GM12891 (cell line): ENCODE measurements around the gene OR1D5. TPM values are rescaled to one million over a fixed set of nuclear protein-coding genes. Genes with fewer than 3 reads are reported as not detected.
"Not testable (repeated sequence)": the region's sequence is repeated elsewhere in the genome, so short reads cannot be mapped to it uniquely, and the experiment has no call there.

Experiments used
- DNase-seq: peaks from one replicate; pipeline ENCODE4 v3.0.0; 2011; ENCODE audit warnings: low spot score; ENCODE audit not compliant: insufficient read length
- FAIRE-seq: peaks from 2 replicates; lab custom pipeline; 2011; peaks lifted over from hg19 to GRCh38; lab: Jason Lieb, UNC
- PAX5 ChIP-seq: IDR thresholded peaks from 2 replicates; pipeline ENCODE4 v1.6.1; 2011; ENCODE audit warnings: low read length, moderate library complexity, mild to moderate bottlenecking; ENCODE audit not compliant: insufficient read depth, severe bottlenecking
- POLR2A ChIP-seq: IDR thresholded peaks from 2 replicates; pipeline ENCODE4 v1.6.1; 2011; ENCODE audit warnings: low read depth, low read length, control low read depth
- POLR2AphosphoS5 ChIP-seq: IDR thresholded peaks from 2 replicates; pipeline ENCODE4 v1.6.1; 2011; ENCODE audit warnings: low read depth, low read length, control low read depth
- POU2F2 ChIP-seq: IDR thresholded peaks from 2 replicates; pipeline ENCODE4 v1.6.1; 2011; ENCODE audit warnings: low read depth, mild to moderate bottlenecking, control low read depth, low read length, moderate library complexity
- SPI1 ChIP-seq: IDR thresholded peaks from 2 replicates; pipeline ENCODE4 v1.6.1; 2011; ENCODE audit warnings: low read depth, low read length, control low read depth
- TAF1 ChIP-seq: IDR thresholded peaks from 2 replicates; pipeline ENCODE4 v1.6.1; 2011; ENCODE audit warnings: low read depth, low read length, control low read depth
- polyA plus RNA-seq: library from polyadenylated mRNA; unstranded; fragments of >200 nt; gene quantifications from one replicate; pipeline ENCODE4 v1.2.1, GENCODE V29; 2012; ENCODE audit warnings: low read depth, missing spikeins, inconsistent platforms; ENCODE audit not compliant: missing spikeins

Gene OR1D5, protein sequence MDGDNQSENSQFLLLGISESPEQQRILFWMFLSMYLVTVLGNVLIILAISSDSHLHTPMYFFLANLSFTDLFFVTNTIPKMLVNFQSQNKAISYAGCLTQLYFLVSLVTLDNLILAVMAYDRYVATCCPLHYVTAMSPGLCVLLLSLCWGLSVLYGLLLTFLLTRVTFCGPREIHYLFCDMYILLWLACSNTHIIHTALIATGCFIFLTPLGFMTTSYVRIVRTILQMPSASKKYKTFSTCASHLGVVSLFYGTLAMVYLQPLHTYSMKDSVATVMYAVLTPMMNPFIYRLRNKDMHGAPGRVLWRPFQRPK
- not detected for polyA plus RNA-seq

DNA sequence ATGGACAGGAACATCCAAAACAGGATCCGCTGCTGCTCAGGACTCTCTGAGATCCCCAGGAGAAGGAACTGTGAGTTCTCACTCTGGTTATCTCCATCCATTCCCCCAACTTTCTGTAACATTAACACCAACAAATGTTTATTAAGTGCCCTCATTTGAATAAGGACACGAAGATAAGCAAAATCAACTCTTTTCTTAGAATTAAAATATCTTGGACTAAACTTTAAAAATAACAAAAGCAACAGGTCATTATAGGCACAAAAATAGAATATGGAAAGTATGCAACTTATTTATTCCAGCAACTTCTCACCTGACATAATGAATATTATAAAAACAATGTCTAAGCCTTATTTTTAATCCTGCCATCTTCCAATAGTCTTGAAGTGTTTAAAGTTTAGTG lies at the start of gene OR1D5:
OR1D5 (minus strand) TSS at position 101 of the 400 bp plus-strand sequence; CDS start at position 101, 0 bp downstream.
- not testable (repeated sequence) for FAIRE-seq, DNase-seq

DNA sequence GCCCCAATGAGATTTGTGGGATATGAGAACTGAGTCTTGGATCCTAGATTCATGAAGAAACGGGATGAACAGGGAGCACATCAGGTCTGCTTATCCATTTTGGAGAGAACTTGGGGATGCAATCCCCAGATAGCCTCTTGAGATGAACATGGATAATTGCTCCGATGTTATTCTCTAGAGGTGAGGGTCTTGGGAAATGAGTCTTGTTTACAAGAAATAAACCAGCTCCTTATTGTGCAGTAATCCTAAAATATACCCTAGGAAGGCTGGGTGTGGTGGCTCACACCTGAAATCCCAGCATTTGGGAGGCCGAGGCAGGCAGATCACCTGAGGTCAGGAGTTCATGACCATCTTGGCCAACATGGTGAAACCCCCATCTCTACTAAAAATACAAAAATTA lies 40.9 kb upstream of the OR1D5 start, which contains the start of gene OR1D2:
OR1D2 (minus strand) TSS at position 101 of the 400 bp plus-strand sequence. CDS start 11,426 bp downstream, outside the sequence.
- FAIRE-seq (no peak), DNase-seq (no peak)
- TF ChIP-seq POLR2A (no peak), PAX5 (no peak), POLR2AphosphoS5 (no peak), TAF1 (no peak), SPI1 (no peak), POU2F2 (no peak)

DNA sequence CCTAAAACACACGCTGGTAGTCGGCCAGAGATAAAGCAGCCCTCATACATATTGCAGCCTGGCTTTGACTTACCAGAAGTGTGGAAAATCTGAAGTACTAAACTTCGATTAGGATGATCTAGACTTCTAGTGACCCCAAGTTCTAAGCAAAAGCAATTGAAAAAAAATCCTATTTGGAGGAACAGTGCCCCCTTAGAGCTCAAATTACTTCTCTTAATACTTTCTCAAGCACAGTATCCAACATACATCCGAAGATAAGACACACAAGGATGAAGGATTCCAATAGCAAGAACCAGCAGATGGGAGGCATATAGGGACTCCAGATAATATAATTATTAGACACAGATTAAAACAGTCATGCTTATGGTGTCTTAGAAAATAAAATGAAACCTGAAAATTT lies 10.4 kb upstream of the OR1D5 start:
- not testable (repeated sequence) for DNase-seq, FAIRE-seq

DNA sequence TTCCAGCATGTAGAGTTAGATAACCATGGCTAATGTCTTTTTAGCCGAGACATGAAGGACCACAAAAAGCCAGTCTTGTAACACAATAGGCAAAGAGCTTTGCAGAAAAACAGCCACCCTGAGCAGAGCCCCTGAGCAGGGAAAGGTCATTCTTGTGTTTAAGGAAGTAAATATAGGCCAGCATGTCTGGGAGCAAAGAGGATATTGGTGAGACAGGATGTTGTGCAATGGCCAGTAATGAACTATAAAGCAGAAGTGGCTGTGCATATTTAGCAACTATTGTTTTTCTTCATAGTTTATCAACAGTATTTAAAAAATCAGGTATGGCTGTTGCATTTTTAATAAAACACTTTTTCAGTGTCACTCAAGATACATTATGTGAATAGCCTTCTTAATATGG lies 1.8 kb upstream of the OR1D5 start:
- DNase-seq, result not testable (repeated sequence)
- peak; percentile 16 for FAIRE-seq

DNA sequence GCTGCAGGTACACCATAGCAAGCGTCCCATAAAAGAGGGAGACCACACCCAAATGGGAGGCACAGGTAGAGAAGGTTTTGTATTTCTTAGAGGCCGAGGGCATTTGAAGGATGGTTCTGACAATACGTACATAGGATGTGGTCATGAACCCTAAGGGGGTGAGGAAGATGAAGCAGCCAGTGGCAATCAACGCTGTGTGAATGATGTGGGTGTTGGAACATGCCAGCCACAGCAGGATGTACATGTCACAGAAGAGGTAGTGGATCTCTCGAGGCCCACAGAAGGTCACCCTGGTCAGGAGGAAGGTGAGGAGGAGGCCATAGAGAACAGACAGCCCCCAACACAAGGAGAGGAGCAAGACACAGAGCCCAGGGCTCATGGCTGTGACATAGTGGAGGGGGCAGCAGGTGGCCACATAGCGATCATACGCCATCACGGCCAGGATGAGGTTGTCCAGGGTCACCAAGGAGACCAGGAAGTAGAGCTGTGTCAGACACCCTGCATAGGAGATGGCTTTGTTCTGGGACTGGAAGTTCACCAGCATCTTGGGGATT lies 506 bp downstream of the OR1D5 start:
- DNase-seq, result not testable (repeated sequence)
- peak; percentile 16 for FAIRE-seq

DNA sequence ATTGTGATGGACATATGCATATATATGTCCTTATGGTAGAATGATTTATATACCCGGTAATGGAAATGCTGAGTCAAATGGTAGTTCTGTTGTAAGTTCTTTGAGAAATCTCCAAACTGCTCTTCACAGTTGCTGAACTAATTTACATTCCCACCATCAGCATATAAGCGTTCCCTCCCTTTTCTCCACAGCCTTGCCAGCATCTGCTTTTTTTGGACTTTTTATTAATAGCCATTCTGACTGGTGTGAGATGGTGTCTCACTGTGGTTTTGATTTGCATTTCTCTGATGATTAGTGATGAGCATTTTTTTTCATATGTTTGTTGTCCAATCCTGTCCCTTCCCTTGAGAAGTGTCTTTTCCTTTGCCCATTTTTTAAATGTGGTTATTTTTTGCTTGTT lies 8.5 kb downstream of the OR1D5 start:
- not testable (repeated sequence) for DNase-seq, FAIRE-seq

DNA sequence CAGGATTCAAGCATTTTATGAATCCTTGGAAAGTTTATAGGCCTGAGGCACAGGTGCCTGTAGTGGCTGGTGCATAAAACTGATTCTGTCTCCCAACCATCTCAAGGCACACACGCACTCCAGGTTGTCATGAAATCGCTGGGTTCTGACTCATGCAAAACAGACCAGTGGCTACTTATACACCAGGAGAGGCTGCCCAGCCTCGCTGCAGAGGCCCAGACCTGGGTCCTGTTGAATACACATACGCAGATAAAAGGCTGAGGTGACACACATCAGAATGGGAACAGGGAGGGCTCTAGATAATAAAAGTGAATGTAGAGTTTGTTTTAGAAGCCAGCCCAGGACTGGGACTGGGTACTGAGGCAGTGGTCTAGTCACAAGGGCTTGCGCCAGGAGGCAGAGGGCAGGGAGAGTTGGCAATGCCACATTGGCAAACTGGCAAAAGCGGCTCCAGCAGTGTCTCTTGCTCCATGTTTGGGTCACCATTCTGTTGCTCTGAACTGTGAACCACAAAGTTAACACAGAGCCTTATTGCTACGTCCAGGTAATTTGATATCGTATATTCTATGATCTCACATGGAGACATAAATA lies 13.6 kb downstream of the OR1D5 start:
- DNase-seq (no peak), FAIRE-seq (no peak)
- no peak for TF ChIP-seq POU2F2

DNA sequence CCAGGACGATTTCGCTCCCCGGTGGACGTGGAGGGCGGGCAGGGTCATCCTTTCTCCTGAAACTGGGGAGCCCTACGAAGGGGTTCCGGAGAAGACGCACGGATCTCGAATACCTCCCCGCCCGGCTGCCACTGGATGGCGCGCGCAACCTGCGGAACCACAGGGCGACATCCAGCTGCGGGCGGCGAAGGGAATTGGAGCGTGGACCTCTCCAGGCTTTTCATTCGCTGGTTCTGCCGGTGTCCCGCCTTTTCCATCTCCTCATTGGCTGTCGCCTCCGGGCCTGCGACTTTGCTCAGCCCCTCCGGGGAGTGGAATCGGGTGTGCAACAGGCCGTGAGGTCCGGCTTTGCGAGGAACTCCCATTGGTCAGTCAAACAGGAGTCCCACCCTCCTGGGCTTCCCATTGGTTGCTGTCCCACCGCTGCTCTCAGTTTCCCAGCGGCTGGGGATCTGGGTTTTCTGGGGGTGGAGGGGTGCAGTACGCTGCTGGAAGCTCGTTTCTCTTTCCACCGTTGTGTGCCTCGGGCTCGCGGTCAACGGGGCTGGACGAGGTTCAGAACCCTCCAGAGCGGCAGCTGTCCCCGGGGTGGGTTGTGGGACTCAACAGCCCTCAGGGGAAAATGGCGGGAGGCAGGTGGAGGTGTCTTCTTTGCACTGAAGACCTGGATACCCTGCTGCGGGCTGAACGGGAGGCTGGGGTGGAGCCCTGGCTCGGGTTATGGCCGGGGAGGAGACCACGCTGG lies 14.5 kb downstream of the OR1D5 start:
- TF ChIP-seq PAX5 (peak; percentile 78), POLR2A (no peak)
- DNase-seq (peak; percentile 80), FAIRE-seq (peak; percentile 86)

DNA sequence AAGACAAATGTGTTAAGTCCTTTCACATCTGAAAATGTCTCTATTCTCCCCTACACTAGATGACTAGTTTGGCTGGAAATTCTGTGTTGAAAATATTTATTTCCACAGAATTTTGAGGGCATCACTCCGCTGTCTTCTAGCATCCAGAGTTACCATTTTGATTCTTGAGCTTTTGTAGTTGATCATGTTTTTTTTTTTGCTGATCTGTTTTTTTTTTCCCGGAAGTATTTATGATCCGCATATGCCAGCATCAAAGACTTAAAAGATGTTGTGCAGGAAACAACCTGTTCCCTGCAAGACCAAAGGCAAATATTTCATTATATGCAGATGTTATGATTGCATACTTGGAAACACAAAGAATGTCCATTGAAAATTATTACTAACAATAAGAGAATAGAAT lies 16.7 kb downstream of the OR1D5 start:
- no peak for TF ChIP-seq TAF1
- no peak for TF ChIP-seq POLR2A
- TF ChIP-seq SPI1, result no peak
- TF ChIP-seq POU2F2, result no peak
- TF ChIP-seq PAX5, result no peak
- no peak for TF ChIP-seq POLR2AphosphoS5
- DNase-seq (no peak), FAIRE-seq (no peak)

DNA sequence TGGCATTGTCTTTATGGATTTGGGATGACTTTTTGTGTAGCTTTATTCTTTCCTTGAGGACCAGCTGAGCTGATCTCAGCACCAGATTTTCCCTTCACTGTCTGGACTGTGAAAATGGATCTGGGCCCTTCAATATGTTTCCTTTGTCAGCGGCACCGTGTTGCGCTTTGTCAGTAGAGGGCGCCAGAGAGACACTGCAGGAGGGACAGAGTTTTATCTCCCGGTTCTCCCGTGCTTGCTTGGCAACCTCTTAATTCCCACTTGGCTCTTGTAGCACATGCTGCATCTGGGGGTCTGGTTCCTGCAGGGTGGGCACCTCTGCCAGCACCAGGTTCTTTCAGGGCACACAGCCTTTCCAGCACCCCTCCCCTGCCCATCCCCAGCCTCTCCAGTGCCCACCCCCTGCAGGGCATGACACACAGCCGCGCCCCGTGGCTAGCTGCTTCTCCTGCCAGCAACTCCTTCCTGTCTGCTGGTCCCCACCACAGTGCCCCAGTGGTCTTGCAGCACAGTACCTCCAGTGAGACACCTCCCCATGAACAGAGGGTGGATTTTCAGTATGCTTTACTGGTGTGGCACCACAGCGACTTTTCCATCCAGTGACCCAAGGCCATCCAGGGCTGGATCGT lies 19.6 kb downstream of the OR1D5 start:
- no peak for DNase-seq
- TF ChIP-seq PAX5 (no peak), POU2F2 (no peak), POLR2A (no peak), POLR2AphosphoS5 (no peak), TAF1 (no peak), SPI1 (no peak)
- no peak for FAIRE-seq

DNA sequence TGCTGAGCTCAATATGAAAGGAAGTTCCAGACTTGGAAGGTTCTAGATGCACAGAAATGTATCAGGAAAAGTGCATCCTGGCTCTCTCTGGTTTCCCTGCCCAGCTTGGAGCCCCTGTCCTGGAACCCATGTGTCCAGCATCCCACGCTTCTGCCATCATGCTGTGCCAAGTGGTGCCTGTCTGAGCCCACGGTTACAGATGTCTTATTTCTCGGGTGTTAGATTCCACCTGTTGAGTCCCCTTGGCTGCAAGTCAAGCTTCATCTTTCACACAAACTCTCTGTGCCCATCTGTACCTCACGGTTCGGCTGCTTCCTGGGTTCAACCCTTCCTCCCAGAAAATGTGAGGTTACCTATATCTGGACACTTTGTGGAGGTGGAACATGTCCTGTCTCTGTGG lies 22.5 kb downstream of the OR1D5 start:
- TF ChIP-seq POU2F2 (no peak), POLR2A (no peak), SPI1 (no peak), POLR2AphosphoS5 (no peak), TAF1 (no peak), PAX5 (no peak)
- no peak for DNase-seq
- no peak for FAIRE-seq
